Endothelial cell of umbilical vein (primary cell): Measurements from ENCODE around the gene CPPED1. TPM values are rescaled to one million over a fixed set of nuclear protein-coding genes. Genes with fewer than 3 reads are reported as not detected.

ENCODE experiments used
- BruUV-seq: library from RNA; stranded (reverse); fragments of 400-500 nt; replicated peaks from 2 replicates; lab custom pipeline; 2021; lab: Mats Ljungman, UMichigan
- CTCF ChIA-PET: fragments of 300-600, 350-600 bp; sonication (Branson Sonifier 250); formaldehyde crosslinking; loops from one replicate; lab custom pipeline; 2021; ENCODE audit warnings: antibody characterized with exemption, inconsistent platforms; lab: Charles Lee
- POLR2A ChIA-PET: fragments of 300-600, 350-600 bp; sonication (Branson Sonifier 250); formaldehyde crosslinking; loops from one replicate; lab custom pipeline; 2021; ENCODE audit warnings: antibody characterized with exemption, inconsistent platforms; lab: Charles Lee
- DNase-seq: peaks from one replicate; pipeline ENCODE4 v3.0.0-alpha.2; 2011; ENCODE audit warnings: low read depth, low spot score
- FAIRE-seq: peaks from 2 replicates; lab custom pipeline; 2011; peaks lifted over from hg19 to GRCh38; lab: Jason Lieb, UNC
- H2AFZ ChIP-seq: 2 replicates; pipeline ENCODE4 v1.6.0; 2012; ENCODE audit warnings: low read depth, low read length, control low read depth, inconsistent platforms
- H3K27ac ChIP-seq: 2 replicates; pipeline ENCODE4 v1.5.1; 2011; ENCODE audit warnings: low read depth, mild to moderate bottlenecking, control low read depth, low read length, moderate library complexity; ENCODE audit not compliant: insufficient read depth
- H3K27me3 ChIP-seq, 2 experiments: 2 replicates each; pipeline versions ENCODE4 v1.6.0 to v1.6.1; 2011; ENCODE audit warnings: low read length in 2 of 2, mixed read lengths in 1 of 2; ENCODE audit not compliant: control insufficient read depth in 2 of 2, insufficient read depth in 2 of 2
- H3K36me3 ChIP-seq, 2 experiments: 2 replicates in 1 of 2; 3 replicates in 1 of 2; pipeline ENCODE4 v1.5.1; 2011; ENCODE audit warnings: low read length in 2 of 2, mild to moderate bottlenecking in 1 of 2, moderate library complexity in 1 of 2; ENCODE audit not compliant: control insufficient read depth in 2 of 2, insufficient read depth in 2 of 2; ENCODE audit errors: extremely low read depth in 1 of 2
- H3K4me1 ChIP-seq: 3 replicates; pipeline ENCODE4 v1.5.1; 2011; ENCODE audit warnings: mild to moderate bottlenecking, low read length; ENCODE audit not compliant: control insufficient read depth, insufficient read depth; ENCODE audit errors: extremely low read depth
- H3K4me2 ChIP-seq: 2 replicates; pipeline ENCODE4 v1.6.1; 2011; ENCODE audit warnings: low read length, control low read depth, mixed read lengths; ENCODE audit not compliant: insufficient read depth
- H3K4me3 ChIP-seq, 3 experiments: fragments of 200-600 bp in 1 of 3; sonication (generic), shearing (Covaris generic) in 1 of 3; replicated peaks in 1 of 3; 2 replicates each; pipeline ENCODE4 v1.5.1; 2011 to 2016; ENCODE audit warnings: control low read depth in 3 of 3, low read length in 3 of 3, mild to moderate bottlenecking in 2 of 3, inconsistent platforms in 1 of 3, low read depth in 1 of 3, moderate library complexity in 1 of 3; ENCODE audit not compliant: insufficient read depth in 1 of 3
- H3K79me2 ChIP-seq: 2 replicates; pipeline ENCODE4 v1.6.0; 2012; ENCODE audit warnings: low read length, inconsistent platforms; ENCODE audit not compliant: control insufficient read depth, insufficient read depth
- H3K9ac ChIP-seq: replicated peaks from 2 replicates; pipeline ENCODE3; 2011; ENCODE audit warnings: low read length, control low read depth; ENCODE audit not compliant: insufficient read depth; ENCODE audit errors: extremely low read depth
- H3K9me1 ChIP-seq: replicated peaks from 3 replicates; pipeline ENCODE4 v1.6.0; 2011; ENCODE audit warnings: mild to moderate bottlenecking, low read length; ENCODE audit not compliant: control insufficient read depth, insufficient read depth; ENCODE audit errors: extremely low read depth
- H3K9me3 ChIP-seq: replicated peaks from 2 replicates; pipeline ENCODE4 v1.5.1; 2012; ENCODE audit warnings: low read length, inconsistent platforms; ENCODE audit not compliant: control insufficient read depth, insufficient read depth
- H4K20me1 ChIP-seq: replicated peaks from 2 replicates; pipeline ENCODE3; 2011; ENCODE audit warnings: mild to moderate bottlenecking, low read length; ENCODE audit not compliant: control insufficient read depth, insufficient read depth; ENCODE audit errors: extremely low read depth
- EZH2 ChIP-seq: IDR thresholded peaks from 2 replicates; pipeline ENCODE4 v1.6.1; 2012; ENCODE audit warnings: borderline replicate concordance, low read depth, mild to moderate bottlenecking, moderate library complexity, low read length, inconsistent platforms; ENCODE audit not compliant: severe bottlenecking
- FOS ChIP-seq: IDR thresholded peaks from 2 replicates; pipeline ENCODE4 v1.6.1; 2011; ENCODE audit warnings: mild to moderate bottlenecking, low read length, moderate library complexity, borderline replicate concordance; ENCODE audit not compliant: insufficient read depth
- GATA2 ChIP-seq: IDR thresholded peaks from 2 replicates; pipeline ENCODE4 v1.7.0; 2011; ENCODE audit warnings: low read depth, mild to moderate bottlenecking, moderate library complexity, mixed read lengths, low read length; ENCODE audit not compliant: insufficient read length, insufficient read depth
- JUN ChIP-seq: IDR thresholded peaks from 2 replicates; pipeline ENCODE4 v1.6.1; 2011; ENCODE audit warnings: borderline replicate concordance, low read depth; ENCODE audit not compliant: insufficient read length, insufficient read depth
- MYC ChIP-seq: IDR thresholded peaks from one replicate; pipeline ENCODE4 v1.6.1; 2011; ENCODE audit warnings: mild to moderate bottlenecking, low read depth, low read length
- POLR2A ChIP-seq: IDR thresholded peaks from 2 replicates; pipeline ENCODE4 v1.6.1; 2012; ENCODE audit warnings: low read depth, mild to moderate bottlenecking, control low read depth, low read length
- POLR2AphosphoS5 ChIP-seq: IDR thresholded peaks from 2 replicates; pipeline ENCODE4 v1.6.1; 2012; ENCODE audit warnings: low read depth, mild to moderate bottlenecking, control low read depth, low read length, moderate library complexity; ENCODE audit not compliant: insufficient read depth
- dilution Hi-C: fragments of 300-500 bp; cut with MboI; formaldehyde crosslinking; loops from one replicate; pipeline ENCODE4 v1.15.0; 2019; ENCODE audit warnings: low sequenced_read_pairs; ENCODE audit not compliant: extremely low pct_ligation_motif_present
- intact Hi-C: fragments of 100-400 bp; cut with micrococcal nuclease; formaldehyde crosslinking; loops from one replicate; pipeline ENCODE4 v1.10.0; 2022
- polyA plus RNA-seq, 4 experiments: library from polyadenylated mRNA; depleted of rRNA in 3 of 4; stranded (reverse) in 3 of 4; unstranded in 1 of 4; fragments of >200 nt; gene quantifications; 2 replicates each; pipeline versions ENCODE4 v1.2.1 to v1.2.3, GENCODE V29; 2011 to 2012; ENCODE audit warnings: missing spikeins in 1 of 4
- total RNA-seq: library from RNA; stranded (reverse); gene quantifications from 2 replicates; pipeline ENCODE4 v1.2.3, GENCODE V29; 2021
- TF ChIP-seq, protein P1 (sequence below): IDR thresholded peaks from 2 replicates; pipeline ENCODE4 v1.6.1; 2011; ENCODE audit not compliant: insufficient read depth, insufficient read length
- TF ChIP-seq, protein P2 (sequence below), 2 donors: IDR thresholded peaks; 1 replicate in 1 of 2; 2 replicates in 1 of 2; pipeline ENCODE4 v1.5.1; 2011; ENCODE audit warnings: low read length in 2 of 2, mild to moderate bottlenecking in 2 of 2, moderate library complexity in 2 of 2, control low read depth in 1 of 2, inconsistent platforms in 1 of 2, low read depth in 1 of 2; ENCODE audit not compliant: insufficient read depth in 1 of 2; ENCODE audit errors: extremely low read depth in 1 of 2

CPPED1 gene
- total and polyA plus RNA-seq, 2 donors (not counting 3 experiments of a cell fraction or from before 2014, with no cell fraction given) = 27.9 to 59.3 TPM

DNA sequence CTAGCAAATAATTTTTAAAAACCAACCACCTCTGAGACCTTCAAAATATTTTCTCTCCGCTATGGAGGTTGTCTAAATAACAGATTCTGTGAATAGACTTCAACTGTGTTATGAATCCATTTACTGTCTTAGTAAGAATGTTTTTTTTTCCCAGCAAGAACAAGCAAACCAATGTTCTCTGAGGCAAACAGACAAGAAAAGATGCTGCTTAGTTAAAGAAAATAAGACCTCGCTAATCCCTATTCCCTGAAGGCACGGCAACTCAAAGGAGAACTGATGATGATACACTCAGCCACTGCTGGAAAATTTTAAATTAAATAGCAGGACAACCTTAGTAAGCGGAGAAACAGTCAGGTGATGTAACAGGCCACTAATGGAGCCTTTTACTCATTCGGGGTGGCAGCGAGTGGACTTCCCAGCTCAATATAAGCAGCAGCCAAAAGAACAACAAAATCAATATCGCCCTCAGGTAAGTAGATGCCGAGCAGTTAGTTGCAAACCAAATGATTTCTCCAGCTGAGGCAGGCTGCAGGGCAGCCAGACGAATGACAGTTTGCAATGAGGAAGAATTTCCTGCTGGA is 81.8 kb downstream of the CPPED1 start:
- no peaks in the 10 kb centered on the region for H3K36me3 ChIP-seq
- H4K20me1 ChIP-seq = no peaks in the 10 kb centered on the region
- TF ChIP-seq MYC (no peak), POLR2A (no peak), FOS (no peak), JUN (no peak), GATA2 (no peak), EZH2 (no peak), POLR2AphosphoS5 (no peak)
- TF ChIP-seq, protein P1, sequence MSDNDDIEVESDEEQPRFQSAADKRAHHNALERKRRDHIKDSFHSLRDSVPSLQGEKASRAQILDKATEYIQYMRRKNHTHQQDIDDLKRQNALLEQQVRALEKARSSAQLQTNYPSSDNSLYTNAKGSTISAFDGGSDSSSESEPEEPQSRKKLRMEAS = no peak
- TF ChIP-seq, protein P2, sequence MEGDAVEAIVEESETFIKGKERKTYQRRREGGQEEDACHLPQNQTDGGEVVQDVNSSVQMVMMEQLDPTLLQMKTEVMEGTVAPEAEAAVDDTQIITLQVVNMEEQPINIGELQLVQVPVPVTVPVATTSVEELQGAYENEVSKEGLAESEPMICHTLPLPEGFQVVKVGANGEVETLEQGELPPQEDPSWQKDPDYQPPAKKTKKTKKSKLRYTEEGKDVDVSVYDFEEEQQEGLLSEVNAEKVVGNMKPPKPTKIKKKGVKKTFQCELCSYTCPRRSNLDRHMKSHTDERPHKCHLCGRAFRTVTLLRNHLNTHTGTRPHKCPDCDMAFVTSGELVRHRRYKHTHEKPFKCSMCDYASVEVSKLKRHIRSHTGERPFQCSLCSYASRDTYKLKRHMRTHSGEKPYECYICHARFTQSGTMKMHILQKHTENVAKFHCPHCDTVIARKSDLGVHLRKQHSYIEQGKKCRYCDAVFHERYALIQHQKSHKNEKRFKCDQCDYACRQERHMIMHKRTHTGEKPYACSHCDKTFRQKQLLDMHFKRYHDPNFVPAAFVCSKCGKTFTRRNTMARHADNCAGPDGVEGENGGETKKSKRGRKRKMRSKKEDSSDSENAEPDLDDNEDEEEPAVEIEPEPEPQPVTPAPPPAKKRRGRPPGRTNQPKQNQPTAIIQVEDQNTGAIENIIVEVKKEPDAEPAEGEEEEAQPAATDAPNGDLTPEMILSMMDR (IDR thresholded peaks at IDR 0.05; ENCODE audit: extremely low read depth in 1 of 2, insufficient read depth in 1 of 2, low read depth in 1 of 2, low read length in 2 of 2) = no peak
- H3K79me2 ChIP-seq = no peaks in the 10 kb centered on the region
- ChIA-PET POLR2A (no interaction called here), CTCF (no interaction called here)
- DNase-seq = no peak
- no peaks in the 10 kb centered on the region for H3K9me1 ChIP-seq
- H3K4me3 ChIP-seq = no peak overlapping the region
- H3K4me1 ChIP-seq = no peaks in the 10 kb centered on the region
- H3K4me2 ChIP-seq = no peak overlapping the region
- no peak for FAIRE-seq
- no peaks in the 10 kb centered on the region for H3K9me3 ChIP-seq
- no peak overlapping the region for H3K27ac ChIP-seq
- intact Hi-C loops (no loop called here), dilution Hi-C loops (no loop called here)
- no peak overlapping the region for H3K9ac ChIP-seq
- no TSS peak for BruUV-seq
- H3K27me3 ChIP-seq = no peaks in the 10 kb centered on the region
- no peak overlapping the region for H2AFZ ChIP-seq
